Measurements from ENCODE around the gene SMPD3.

GRCh38 chr16:68397710-68398201 is 50.6 kb downstream of the SMPD3 start:
- no peak for TF ChIP-seq CTCF (IDR thresholded peaks at IDR 0.05 in 8 of 11, conservative IDR thresholded peaks at IDR 0.05 in 3 of 11)
- no peak for TF ChIP-seq POLR2AphosphoS5 (IDR thresholded peaks at IDR 0.05)
- TF ChIP-seq POLR2A (IDR thresholded peaks at IDR 0.05), result no peak

Measured in spleen (tissue), 7 donors.